Measurements from ENCODE around the gene ITGAL.

The ITGAL gene

DNA sequence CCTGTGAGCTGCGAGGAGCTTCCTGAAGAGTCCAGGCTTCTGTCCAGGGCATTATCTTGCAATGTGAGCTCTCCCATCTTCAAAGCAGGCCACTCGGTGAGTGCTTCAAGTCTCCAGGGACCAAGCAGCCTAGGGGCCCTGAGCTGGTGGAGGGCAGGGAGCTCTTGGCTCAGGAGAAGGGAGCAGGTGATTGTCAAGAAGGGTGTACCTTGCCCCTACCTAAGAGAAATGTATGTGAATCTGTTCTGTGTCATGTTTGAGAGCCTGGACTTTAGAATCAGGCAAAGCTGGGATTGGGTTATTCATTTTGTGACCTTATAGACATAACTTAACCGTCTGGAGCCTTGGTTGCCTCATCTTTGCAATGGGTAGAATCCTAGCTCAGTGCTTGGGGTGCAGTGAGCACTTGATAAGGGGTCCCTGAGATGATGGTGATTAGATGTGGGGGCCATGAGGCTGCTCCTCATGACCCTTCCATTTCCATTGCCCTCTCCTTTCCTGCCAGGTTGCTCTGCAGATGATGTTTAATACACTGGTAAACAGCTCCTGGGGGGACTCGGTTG is 37.9 kb downstream of the ITGAL start:
- no peak for DNase-seq (ENCODE audit: low read depth)
- TF ChIP-seq, protein P1, sequence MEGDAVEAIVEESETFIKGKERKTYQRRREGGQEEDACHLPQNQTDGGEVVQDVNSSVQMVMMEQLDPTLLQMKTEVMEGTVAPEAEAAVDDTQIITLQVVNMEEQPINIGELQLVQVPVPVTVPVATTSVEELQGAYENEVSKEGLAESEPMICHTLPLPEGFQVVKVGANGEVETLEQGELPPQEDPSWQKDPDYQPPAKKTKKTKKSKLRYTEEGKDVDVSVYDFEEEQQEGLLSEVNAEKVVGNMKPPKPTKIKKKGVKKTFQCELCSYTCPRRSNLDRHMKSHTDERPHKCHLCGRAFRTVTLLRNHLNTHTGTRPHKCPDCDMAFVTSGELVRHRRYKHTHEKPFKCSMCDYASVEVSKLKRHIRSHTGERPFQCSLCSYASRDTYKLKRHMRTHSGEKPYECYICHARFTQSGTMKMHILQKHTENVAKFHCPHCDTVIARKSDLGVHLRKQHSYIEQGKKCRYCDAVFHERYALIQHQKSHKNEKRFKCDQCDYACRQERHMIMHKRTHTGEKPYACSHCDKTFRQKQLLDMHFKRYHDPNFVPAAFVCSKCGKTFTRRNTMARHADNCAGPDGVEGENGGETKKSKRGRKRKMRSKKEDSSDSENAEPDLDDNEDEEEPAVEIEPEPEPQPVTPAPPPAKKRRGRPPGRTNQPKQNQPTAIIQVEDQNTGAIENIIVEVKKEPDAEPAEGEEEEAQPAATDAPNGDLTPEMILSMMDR (IDR thresholded peaks at IDR 0.05; ENCODE audit: low read depth, low read length, missing control alignments), result no peak

DNA sequence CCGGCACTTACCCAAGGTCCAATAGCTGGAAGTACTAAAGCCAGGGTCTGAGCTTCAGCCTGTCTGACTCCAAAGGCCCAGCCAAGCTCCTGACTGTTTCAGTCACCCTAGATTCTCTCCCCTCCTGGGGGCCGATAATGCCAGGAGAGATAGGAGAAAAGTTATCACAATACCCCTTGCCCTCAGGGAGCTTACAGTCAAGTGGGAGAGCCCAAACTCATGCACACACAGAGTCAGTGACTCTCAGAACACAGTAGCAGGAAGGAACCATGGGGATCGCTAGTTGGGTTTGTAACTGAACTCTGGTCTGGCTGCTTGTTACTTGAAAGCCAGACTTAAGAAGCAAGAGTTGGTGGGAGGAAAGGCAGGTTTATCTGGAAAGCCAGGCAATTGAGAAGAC is 39.0 kb downstream of the ITGAL start:
- no peak for DNase-seq (ENCODE audit: low read depth)
- no peak overlapping the region for H3K4me3 ChIP-seq (ENCODE audit: low read depth, low read length)
- TF ChIP-seq, protein P1 (IDR thresholded peaks at IDR 0.05; ENCODE audit: low read depth, low read length, missing control alignments), result no peak

More for the DNA sequence above, 37.9 kb downstream of the ITGAL start:
- no peak overlapping the region for H3K4me3 ChIP-seq (ENCODE audit: low read depth, low read length)

DNA sequence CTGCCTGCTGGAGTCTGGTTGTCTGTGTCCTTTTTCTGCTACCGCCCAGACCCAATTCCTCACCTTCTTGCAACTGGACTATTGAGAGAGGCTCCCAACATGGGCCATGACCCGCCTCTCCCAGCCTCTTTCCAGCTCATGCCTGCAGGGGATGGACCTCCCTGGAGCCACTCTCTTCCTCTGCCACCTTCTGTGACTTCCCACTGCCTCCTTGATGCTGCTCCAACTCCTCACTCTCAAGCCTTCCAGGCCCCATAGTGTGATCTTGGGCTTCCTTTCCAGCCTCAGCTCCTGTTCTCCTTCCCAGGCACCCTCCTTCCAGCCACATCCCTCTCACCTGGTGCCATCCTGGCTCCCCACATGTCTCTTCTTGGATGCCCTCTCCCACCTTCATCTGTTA is 42.7 kb downstream of the ITGAL start:
- no peak for DNase-seq (ENCODE audit: low read depth)
- TF ChIP-seq, protein P1 (IDR thresholded peaks at IDR 0.05; ENCODE audit: low read depth, low read length, missing control alignments), result no peak
- no peak overlapping the region for H3K4me3 ChIP-seq (ENCODE audit: low read depth, low read length)

DNA sequence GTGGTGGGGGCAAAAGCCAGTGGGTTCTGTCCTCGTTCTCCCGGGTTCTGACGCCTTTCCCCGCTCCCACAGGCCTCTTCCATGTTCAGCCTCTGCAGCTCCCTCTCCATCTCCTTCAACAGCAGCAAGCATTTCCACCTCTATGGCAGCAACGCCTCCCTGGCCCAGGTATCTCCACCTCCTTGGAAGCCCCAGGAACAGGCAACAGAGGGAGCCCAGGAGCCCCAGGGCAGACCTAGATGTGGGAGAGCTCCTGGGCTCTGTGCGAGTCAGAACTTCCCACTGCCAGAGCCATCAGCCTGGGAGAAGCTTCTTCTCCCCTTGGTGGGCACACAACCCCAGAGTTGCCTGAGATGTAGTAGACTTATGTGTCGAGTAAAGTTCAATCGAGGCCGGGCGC is 46.0 kb downstream of the ITGAL start:
- TF ChIP-seq, protein P1 (IDR thresholded peaks at IDR 0.05; ENCODE audit: low read depth, low read length, missing control alignments), result no peak
- DNase-seq (ENCODE audit: low read depth), result no peak
- H3K4me3 ChIP-seq (ENCODE audit: low read depth, low read length), result no peak overlapping the region

DNA sequence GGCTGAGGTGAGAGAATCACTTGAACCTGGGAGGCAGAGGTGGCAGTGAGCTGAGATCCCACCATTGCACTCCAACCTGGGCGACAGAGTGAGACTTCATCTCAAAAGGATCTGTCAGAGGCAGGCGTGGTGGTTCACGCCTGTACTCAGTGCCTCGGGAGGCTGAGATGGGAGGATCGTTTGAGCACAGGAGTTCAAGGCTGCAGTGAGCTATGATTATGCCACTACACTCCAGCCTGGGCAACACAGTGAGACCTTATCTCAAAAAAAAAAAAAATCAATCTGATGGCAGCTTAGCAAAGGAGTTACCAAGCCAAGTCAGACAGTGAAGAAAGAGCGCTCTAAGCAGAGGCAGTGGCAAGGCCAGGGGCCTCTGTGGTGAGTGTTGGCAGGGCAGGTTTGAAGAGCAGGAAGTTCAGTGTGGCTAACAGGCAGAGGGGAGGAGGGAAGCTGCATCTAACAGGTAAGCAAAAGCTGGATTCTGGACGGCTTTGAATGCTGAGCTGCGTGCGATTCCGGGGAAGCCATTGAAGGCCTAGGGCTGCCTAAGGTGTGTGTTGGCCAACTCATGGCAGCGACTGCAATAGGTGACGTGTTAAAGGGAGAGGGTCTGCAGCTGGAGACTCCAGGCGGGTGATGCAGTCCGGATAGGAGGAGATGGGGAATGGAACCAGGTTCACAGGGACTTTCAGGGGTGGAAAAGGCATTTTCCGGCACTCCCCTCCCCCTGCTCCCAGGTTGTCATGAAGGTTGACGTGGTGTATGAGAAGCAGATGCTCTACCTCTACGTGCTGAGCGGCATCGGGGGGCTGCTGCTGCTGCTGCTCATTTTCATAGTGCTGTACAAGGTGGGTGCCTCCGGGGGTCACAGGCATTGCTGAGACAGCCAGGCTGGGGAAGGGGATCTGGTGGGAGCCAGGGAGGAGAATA is 46.8 kb downstream of the ITGAL start:
- no peak for DNase-seq (ENCODE audit: low read depth)
- H3K4me3 ChIP-seq (ENCODE audit: low read depth, low read length), result no peak overlapping the region
- TF ChIP-seq, protein P1 (IDR thresholded peaks at IDR 0.05; ENCODE audit: low read depth, low read length, missing control alignments), result no peak

DNA sequence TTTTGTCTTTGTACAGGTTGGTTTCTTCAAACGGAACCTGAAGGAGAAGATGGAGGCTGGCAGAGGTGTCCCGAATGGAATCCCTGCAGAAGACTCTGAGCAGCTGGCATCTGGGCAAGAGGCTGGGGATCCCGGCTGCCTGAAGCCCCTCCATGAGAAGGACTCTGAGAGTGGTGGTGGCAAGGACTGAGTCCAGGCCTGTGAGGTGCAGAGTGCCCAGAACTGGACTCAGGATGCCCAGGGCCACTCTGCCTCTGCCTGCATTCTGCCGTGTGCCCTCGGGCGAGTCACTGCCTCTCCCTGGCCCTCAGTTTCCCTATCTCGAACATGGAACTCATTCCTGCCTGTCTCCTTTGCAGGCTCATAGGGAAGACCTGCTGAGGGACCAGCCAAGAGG is 48.9 kb downstream of the ITGAL start:
- no peak for DNase-seq (ENCODE audit: low read depth)
- TF ChIP-seq, protein P1 (IDR thresholded peaks at IDR 0.05; ENCODE audit: low read depth, low read length, missing control alignments), result no peak
- H3K4me3 ChIP-seq (ENCODE audit: low read depth, low read length), result no peak overlapping the region
